Astrocyte of the spinal cord (primary cell): ENCODE measurements around the gene PIGN.

Source experiments
- DNase-seq: peaks from one replicate; pipeline ENCODE4 v3.0.0; 2011; ENCODE audit warnings: low read depth, low spot score
- H3K4me3 ChIP-seq: 2 replicates; pipeline ENCODE4 v1.5.1; 2011; ENCODE audit warnings: low read depth, mild to moderate bottlenecking, low read length, moderate library complexity
- CTCF ChIP-seq: IDR thresholded peaks from 2 replicates; pipeline ENCODE4 v1.5.1; 2012; ENCODE audit warnings: low read depth, mild to moderate bottlenecking, low read length, inconsistent platforms
- in situ Hi-C: cut with HindIII; loops from 2 replicates; pipeline ENCODE4 v1.10.0; 2017; ENCODE audit warnings: low sequenced_read_pairs

PIGN gene

GRCh38 chr18:62151068-62151771, 35.6 kb downstream of the PIGN start:
- in situ Hi-C loops, result no loop called here
- no peak for DNase-seq
- no peak overlapping the region for H3K4me3 ChIP-seq
- no peak for TF ChIP-seq CTCF

GRCh38 chr18:62144338-62144737, 42.5 kb downstream of the PIGN start:
- no peak for DNase-seq
- TF ChIP-seq CTCF, result no peak
- in situ Hi-C loops, result no loop called here
- no peak overlapping the region for H3K4me3 ChIP-seq

- no peak for TF ChIP-seq CTCF
- in situ Hi-C loops, result no loop called here
- H3K4me3 ChIP-seq, result no peak overlapping the region
- DNase-seq, result no peak
Measured at GRCh38 chr18:62140259-62140658, 46.6 kb downstream of the PIGN start.

GRCh38 chr18:62138461-62139235, 48.2 kb downstream of the PIGN start:
- TF ChIP-seq CTCF, result no peak
- in situ Hi-C loops, result no loop called here
- H3K4me3 ChIP-seq, result no peak overlapping the region
- no peak for DNase-seq

- in situ Hi-C loops, result no loop called here
- DNase-seq, result peak; percentile 65
- TF ChIP-seq CTCF, result peak; percentile 90
- no peak overlapping the region for H3K4me3 ChIP-seq
Measured at GRCh38 chr18:62131301-62131909, 55.5 kb downstream of the PIGN start.

GRCh38 chr18:62128157-62128556, 58.7 kb downstream of the PIGN start:
- in situ Hi-C loops, result no loop called here
- peak; percentile 58 for DNase-seq
- TF ChIP-seq CTCF, result no peak

More at GRCh38 chr18:62128157-62128556, 58.7 kb downstream of the PIGN start:
- H3K4me3 ChIP-seq, result no peak overlapping the region
